SU-DHL-6 (cell line): ENCODE measurements around the gene DIAPH3.

Experiments
- CTCF ChIP-seq: fragments of 200-600 bp; sonication (generic); IDR thresholded peaks from one replicate; pipeline ENCODE4 v1.5.1; 2017; ENCODE audit warnings: antibody characterized with exemption, mild to moderate bottlenecking, low read length, moderate library complexity; ENCODE audit not compliant: insufficient read depth, poor library complexity, severe bottlenecking
- EZH2phosphoT487 ChIP-seq: fragments of 200-600 bp; sonication (generic), shearing (Covaris generic); conservative IDR thresholded peaks from 2 replicates; pipeline ENCODE4 v1.6.1; 2018; ENCODE audit warnings: mild to moderate bottlenecking, antibody characterized with exemption, low read length, moderate library complexity, mixed read lengths

DNA sequence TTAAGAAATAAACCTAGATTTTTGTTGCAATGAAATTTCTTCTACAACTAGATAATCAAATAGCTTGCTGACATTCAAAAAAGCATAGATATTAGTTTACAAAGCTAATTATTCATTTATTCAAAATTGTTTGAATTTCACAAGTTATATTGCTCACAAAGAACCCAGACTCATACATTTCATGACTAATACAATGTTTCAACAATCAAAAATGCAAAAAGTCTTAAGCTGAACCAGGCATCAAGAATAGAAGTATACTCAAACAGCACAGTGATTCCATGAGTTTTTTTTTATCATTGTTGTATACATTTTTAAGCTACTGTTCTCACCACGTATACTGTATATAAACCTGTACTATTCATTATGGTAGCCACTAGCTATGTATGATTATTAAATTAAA is 51.0 kb downstream of the DIAPH3 start:
- TF ChIP-seq CTCF: no peak
- TF ChIP-seq EZH2phosphoT487: no peak
